Measurements from ENCODE around the gene BYSL.

DNA sequence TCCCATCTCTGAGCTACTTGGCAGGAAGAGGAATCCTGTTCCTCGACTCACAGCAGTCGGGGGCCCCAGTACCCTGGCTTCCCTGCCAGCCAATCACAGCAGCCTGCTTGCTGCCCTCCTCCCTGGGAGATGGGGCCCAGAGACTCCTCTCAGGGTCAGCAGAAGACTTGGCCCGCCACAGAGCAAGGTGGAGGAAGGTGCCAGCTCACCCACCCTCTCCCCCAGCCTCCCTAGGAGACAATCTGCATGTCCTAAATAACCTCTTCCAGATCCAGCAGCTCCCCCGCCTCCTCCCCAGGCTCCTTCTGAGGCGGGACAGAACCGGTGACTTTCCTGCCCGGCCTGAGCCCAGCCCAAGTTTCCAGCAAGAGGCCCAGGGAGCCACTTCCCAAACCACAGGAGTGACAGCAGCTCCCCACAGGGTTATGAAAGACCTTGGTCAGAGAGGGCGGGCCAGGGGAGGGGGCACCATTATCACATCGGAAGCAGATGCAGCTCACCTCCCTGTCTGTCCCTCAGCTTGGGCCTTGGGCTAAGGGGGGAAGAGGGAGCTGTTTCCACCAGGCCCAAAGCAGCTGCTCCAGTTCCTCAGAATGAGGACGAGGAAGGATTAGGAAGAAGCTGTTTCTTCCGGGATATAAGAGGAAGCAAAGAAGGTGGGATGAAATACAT, 18.0 kb downstream of the BYSL start:
- TF ChIP-seq, protein P1, sequence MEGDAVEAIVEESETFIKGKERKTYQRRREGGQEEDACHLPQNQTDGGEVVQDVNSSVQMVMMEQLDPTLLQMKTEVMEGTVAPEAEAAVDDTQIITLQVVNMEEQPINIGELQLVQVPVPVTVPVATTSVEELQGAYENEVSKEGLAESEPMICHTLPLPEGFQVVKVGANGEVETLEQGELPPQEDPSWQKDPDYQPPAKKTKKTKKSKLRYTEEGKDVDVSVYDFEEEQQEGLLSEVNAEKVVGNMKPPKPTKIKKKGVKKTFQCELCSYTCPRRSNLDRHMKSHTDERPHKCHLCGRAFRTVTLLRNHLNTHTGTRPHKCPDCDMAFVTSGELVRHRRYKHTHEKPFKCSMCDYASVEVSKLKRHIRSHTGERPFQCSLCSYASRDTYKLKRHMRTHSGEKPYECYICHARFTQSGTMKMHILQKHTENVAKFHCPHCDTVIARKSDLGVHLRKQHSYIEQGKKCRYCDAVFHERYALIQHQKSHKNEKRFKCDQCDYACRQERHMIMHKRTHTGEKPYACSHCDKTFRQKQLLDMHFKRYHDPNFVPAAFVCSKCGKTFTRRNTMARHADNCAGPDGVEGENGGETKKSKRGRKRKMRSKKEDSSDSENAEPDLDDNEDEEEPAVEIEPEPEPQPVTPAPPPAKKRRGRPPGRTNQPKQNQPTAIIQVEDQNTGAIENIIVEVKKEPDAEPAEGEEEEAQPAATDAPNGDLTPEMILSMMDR (IDR thresholded peaks at IDR 0.05) = no peak
- TF ChIP-seq POLR2A (IDR thresholded peaks at IDR 0.05) (no peak), EP300 (IDR thresholded peaks at IDR 0.05) (no peak)
